KMS-11 (cell line): ENCODE data around the gene ASCC2.

Experiments
- H2AFZ ChIP-seq: fragments of 200-600 bp; sonication (generic); 2 replicates; pipeline ENCODE4 v1.6.1; 2016; ENCODE audit warnings: antibody characterized with exemption, mixed run types, low read depth
- H3K27ac ChIP-seq: fragments of 200-600 bp; sonication (generic); 2 replicates; pipeline ENCODE4 v1.6.1; 2016; ENCODE audit warnings: mild to moderate bottlenecking, mixed run types
- H3K27me3 ChIP-seq: fragments of 200-600 bp; sonication (generic); 2 replicates; pipeline ENCODE4 v1.6.1; 2017; ENCODE audit warnings: mild to moderate bottlenecking, low read depth, mixed run types, moderate library complexity; ENCODE audit not compliant: insufficient read depth
- H3K36me3 ChIP-seq: fragments of 200-600 bp; sonication (generic); 2 replicates; pipeline ENCODE4 v1.6.1; 2017; ENCODE audit warnings: mild to moderate bottlenecking, mixed run types; ENCODE audit not compliant: insufficient read depth
- H3K4me1 ChIP-seq: fragments of 200-600 bp; sonication (generic); 2 replicates; pipeline ENCODE4 v1.6.1; 2016; ENCODE audit warnings: mild to moderate bottlenecking, low read depth, mixed run types; ENCODE audit not compliant: poor library complexity, severe bottlenecking
- H3K4me2 ChIP-seq: fragments of 200-600 bp; sonication (generic); 2 replicates; pipeline ENCODE4 v1.7.0; 2016; ENCODE audit warnings: mild to moderate bottlenecking, mixed run types
- H3K4me3 ChIP-seq: fragments of 200-600 bp; sonication (generic); IDR thresholded peaks from 2 replicates; pipeline ENCODE4 v1.6.1; 2017; ENCODE audit warnings: low read depth, low read length, mixed read lengths; ENCODE audit not compliant: insufficient read depth
- H3K79me2 ChIP-seq: fragments of 200-600 bp; sonication (generic); 2 replicates; pipeline ENCODE4 v1.6.1; 2016; ENCODE audit warnings: low read depth, mixed run types; ENCODE audit not compliant: insufficient read depth
- H3K9ac ChIP-seq: fragments of 200-600 bp; sonication (generic); 2 replicates; pipeline ENCODE4 v1.6.1; 2016; ENCODE audit warnings: mild to moderate bottlenecking, mixed run types
- H4K20me1 ChIP-seq: fragments of 200-600 bp; sonication (generic); 2 replicates; pipeline ENCODE4 v1.6.1; 2016; ENCODE audit warnings: mild to moderate bottlenecking, mixed run types; ENCODE audit not compliant: insufficient read depth
- TF ChIP-seq, protein P1 (sequence below): fragments of 200-600 bp; sonication (generic); conservative IDR thresholded peaks from 2 replicates; pipeline ENCODE4 v1.6.1; 2017; ENCODE audit warnings: low read depth, mild to moderate bottlenecking, antibody characterized with exemption, low read length, moderate library complexity, mixed read lengths

ASCC2 gene

DNA sequence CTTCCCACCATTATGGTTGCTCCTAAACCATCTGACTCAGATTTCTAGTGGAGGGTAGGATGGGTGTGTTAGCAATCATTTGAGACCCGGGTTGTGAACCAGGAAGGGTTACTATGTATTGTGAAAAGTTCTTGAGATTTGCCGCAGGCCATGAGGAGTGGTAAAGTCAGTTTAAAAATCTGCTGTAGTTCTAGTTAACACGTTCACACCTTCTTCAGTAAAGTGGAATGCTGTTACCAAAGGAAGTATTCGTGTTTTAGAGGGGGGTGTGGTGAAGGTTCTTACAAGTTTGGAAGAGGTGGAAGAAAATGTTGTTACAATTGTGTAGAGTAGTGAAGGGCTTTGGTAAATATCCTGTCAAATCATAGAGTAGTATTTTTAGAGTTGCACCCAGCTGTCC is 47.5 kb upstream of the ASCC2 start:
- Histone ChIP-seq H3K4me3 (no peak overlapping the region), H4K20me1 (no peaks in the 10 kb centered on the region), H3K36me3 (no peaks in the 10 kb centered on the region), H3K27ac (no peak overlapping the region), H3K27me3 (no peaks in the 10 kb centered on the region), H3K9ac (no peak overlapping the region), H3K79me2 (peaks cover 54% of the 10 kb centered on the region; the same call in 1 of the 2 replicates), H3K4me1 (peaks cover 11% of the 10 kb centered on the region), H3K4me2 (no peak overlapping the region), H2AFZ (no peak overlapping the region)
- TF ChIP-seq, protein P1, sequence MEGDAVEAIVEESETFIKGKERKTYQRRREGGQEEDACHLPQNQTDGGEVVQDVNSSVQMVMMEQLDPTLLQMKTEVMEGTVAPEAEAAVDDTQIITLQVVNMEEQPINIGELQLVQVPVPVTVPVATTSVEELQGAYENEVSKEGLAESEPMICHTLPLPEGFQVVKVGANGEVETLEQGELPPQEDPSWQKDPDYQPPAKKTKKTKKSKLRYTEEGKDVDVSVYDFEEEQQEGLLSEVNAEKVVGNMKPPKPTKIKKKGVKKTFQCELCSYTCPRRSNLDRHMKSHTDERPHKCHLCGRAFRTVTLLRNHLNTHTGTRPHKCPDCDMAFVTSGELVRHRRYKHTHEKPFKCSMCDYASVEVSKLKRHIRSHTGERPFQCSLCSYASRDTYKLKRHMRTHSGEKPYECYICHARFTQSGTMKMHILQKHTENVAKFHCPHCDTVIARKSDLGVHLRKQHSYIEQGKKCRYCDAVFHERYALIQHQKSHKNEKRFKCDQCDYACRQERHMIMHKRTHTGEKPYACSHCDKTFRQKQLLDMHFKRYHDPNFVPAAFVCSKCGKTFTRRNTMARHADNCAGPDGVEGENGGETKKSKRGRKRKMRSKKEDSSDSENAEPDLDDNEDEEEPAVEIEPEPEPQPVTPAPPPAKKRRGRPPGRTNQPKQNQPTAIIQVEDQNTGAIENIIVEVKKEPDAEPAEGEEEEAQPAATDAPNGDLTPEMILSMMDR: no peak

DNA sequence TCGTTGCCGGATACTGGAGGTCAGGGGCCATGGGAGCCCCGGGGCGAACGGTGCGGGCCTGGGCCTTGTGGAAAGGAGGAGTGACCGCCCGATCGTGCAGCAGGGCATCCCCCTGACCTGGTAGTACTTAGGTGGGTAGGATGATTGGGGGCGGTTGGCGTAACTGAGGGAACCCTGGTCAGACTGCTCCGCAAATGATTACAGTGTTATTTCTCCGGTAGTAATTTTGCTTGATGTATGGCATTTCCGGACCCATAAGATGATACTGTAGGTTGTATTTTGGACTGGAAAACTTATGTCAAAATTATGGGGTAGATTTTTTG is 45.7 kb upstream of the ASCC2 start:
- H3K27me3 ChIP-seq: no peaks in the 10 kb centered on the region
- peak overlapping the region; percentile 76 for H2AFZ ChIP-seq
- H4K20me1 ChIP-seq: no peaks in the 10 kb centered on the region
- H3K79me2 ChIP-seq: peaks cover 47% of the 10 kb centered on the region; the same call in 1 of the 2 replicates
- TF ChIP-seq, protein P1: no peak; the same call in 1 of the 2 replicates
- no peak overlapping the region for H3K4me3 ChIP-seq
- H3K9ac ChIP-seq: peak overlapping the region; percentile 84; the same call in 1 of the 2 replicates
- H3K36me3 ChIP-seq: no peaks in the 10 kb centered on the region
- H3K27ac ChIP-seq: no peak overlapping the region; the same call in 1 of the 2 replicates
- H3K4me1 ChIP-seq: peaks cover 11% of the 10 kb centered on the region
- peak overlapping the region; percentile 79 for H3K4me2 ChIP-seq

DNA sequence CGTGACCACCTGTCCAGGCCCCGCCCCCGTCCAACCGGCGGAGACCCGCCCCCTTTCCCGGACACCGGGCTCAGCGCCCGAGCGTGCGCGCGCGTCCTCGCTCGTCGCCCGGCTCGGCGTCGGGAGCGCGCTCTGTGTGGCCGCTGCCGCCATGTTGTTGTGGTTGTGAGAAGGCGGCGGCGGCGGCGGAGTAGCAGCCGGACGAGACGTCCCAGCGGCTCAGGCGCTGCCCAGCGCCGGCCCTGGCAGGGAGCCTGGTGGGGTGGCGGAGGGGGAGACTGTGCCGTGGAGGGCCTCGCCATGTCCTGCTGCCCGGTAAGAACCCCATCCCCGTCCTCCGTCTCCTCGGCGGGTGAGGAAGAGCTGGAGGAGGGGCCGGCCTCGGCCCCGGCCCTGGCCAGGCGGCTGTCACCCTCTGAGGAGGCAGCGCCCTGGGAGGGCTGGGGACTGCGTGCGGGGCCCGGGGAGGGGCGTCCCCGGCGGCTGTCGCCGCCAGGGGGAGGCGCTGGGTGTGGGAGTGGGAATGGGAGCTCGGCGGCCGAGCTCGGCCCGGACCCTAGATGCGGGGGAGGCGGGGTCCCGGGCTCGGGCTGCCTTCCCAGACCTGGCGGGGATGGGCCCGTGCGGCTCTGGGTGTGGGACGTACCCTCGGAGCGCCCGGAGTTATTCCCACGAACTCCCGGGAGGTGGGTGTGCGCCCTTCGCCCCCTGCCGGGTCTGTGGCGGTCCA is 45.1 kb upstream of the ASCC2 start, which contains the start of gene MTMR3:
Gene MTMR3 (plus strand): TSS at position 130 of the 730 bp plus-strand sequence. CDS start 87,886 bp downstream, outside the sequence.
- H3K27me3 ChIP-seq: no peaks in the 10 kb centered on the region
- H3K4me1 ChIP-seq: peaks cover 11% of the 10 kb centered on the region
- peak within 1 kb of the TSS; percentile 79 for H3K4me2 ChIP-seq
- H2AFZ ChIP-seq: peak within 1 kb of the TSS; percentile 76
- H3K79me2 ChIP-seq: peaks cover 42% of the 10 kb centered on the region; the same call in 1 of the 2 replicates
- H3K36me3 ChIP-seq: no peaks in the 10 kb centered on the region
- H3K27ac ChIP-seq: peak within 1 kb of the TSS; percentile 75
- TF ChIP-seq, protein P1: peak; percentile 32; the same call in 1 of the 2 replicates
- H3K9ac ChIP-seq: peak within 1 kb of the TSS; percentile 84
- no peaks in the 10 kb centered on the region for H4K20me1 ChIP-seq
- no peak within 1 kb of the TSS for H3K4me3 ChIP-seq

DNA sequence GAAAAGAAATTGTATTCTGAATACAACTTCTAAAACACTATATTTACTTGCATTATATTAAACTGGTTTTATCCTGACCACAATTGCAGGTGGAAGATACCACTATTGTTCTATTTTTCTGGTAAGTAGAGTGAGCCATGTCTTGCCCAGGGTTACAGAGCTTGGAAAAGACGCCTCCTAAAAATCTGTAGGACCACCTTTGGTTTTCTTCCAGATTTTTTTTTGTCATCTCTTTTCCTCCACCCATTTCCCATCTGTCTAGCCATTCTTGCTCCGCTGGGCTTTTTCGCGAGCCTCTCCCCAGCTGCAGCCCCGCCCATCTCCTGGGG is 44.6 kb upstream of the ASCC2 start:
- H4K20me1 ChIP-seq: no peaks in the 10 kb centered on the region
- H2AFZ ChIP-seq: 0 out of 2 replicates have a peak overlapping the region, but pooled peaks have one; percentile 13
- TF ChIP-seq, protein P1: no peak
- H3K4me1 ChIP-seq: peaks cover 11% of the 10 kb centered on the region
- no peak overlapping the region for H3K4me3 ChIP-seq
- no peaks in the 10 kb centered on the region for H3K27me3 ChIP-seq
- peaks cover 37% of the 10 kb centered on the region; the same call in 1 of the 2 replicates for H3K79me2 ChIP-seq
- H3K36me3 ChIP-seq: no peaks in the 10 kb centered on the region
- no peak overlapping the region for H3K27ac ChIP-seq
- no peak overlapping the region for H3K9ac ChIP-seq
- peak overlapping the region; percentile 62; the same call in 1 of the 2 replicates for H3K4me2 ChIP-seq
